IPS DF 6.9 (cell line): ENCODE data around the gene RGS21.
"Not testable (repeated sequence)": the region's sequence is repeated elsewhere in the genome, so short reads cannot be mapped to it uniquely, and the experiment has no call there.

Experiments used
- DNase-seq: peaks from one replicate; pipeline ENCODE4 v3.0.0-alpha.2; 2013; ENCODE audit warnings: low read depth, low spot score
- H3K27ac ChIP-seq: one replicate; pipeline ENCODE4 v1.5.1; 2013; ENCODE audit warnings: low read length, control low read depth
- H3K27me3 ChIP-seq: 2 replicates; pipeline ENCODE4 v1.6.1; 2013; ENCODE audit warnings: mild to moderate bottlenecking, low read length; ENCODE audit not compliant: control insufficient read depth, insufficient read depth
- H3K36me3 ChIP-seq: 2 replicates; pipeline ENCODE4 v1.6.1; 2013; ENCODE audit warnings: low read length; ENCODE audit not compliant: control insufficient read depth, insufficient read depth
- H3K4me1 ChIP-seq: 2 replicates; pipeline ENCODE4 v1.6.1; 2013; ENCODE audit warnings: low read length; ENCODE audit not compliant: control insufficient read depth, insufficient read depth
- H3K4me3 ChIP-seq: 2 replicates; pipeline ENCODE4 v1.5.1; 2013; ENCODE audit warnings: mild to moderate bottlenecking, low read length
- H3K9me3 ChIP-seq: 2 replicates; pipeline ENCODE4 v1.6.1; 2013; ENCODE audit warnings: low read length, inconsistent platforms; ENCODE audit not compliant: control insufficient read depth, insufficient read depth
- WGBS: extraction: QIAGEN DNeasy Blood & Tissue Kit; methylation state at CpG from one replicate; pipeline ENCODE4 v1.1.7; 2013; ENCODE audit warnings: mixed read lengths, missing lambda C conversion rate; ENCODE audit not compliant: insufficient read length, insufficient coverage; 5-methylcytosine and 5-hydroxymethylcytosine counted together

The RGS21 gene

GRCh38 chr1:192316942-192317450 is at the start of gene RGS21:
Gene RGS21 (plus strand): TSS chr1:192316992. CDS start chr1:192343037, 26,045 bp downstream.
- no peak within 1 kb of the TSS for H3K27ac ChIP-seq

GRCh38 chr1:192268468-192269052 is 48.2 kb upstream of the RGS21 start:
- Histone ChIP-seq H3K4me3 (no peak overlapping the region), H3K36me3 (no peaks in the 10 kb centered on the region), H3K4me1 (no peaks in the 10 kb centered on the region), H3K27ac (no peak overlapping the region), H3K27me3 (no peaks in the 10 kb centered on the region), H3K9me3 (no peaks in the 10 kb centered on the region)
- WGBS, result no CpG with 5 or more reads among the region's 6 CpGs
- no peak for DNase-seq

More at GRCh38 chr1:192316942-192317450, at the start of gene RGS21:
- Histone ChIP-seq H3K9me3 (no peaks in the 10 kb centered on the region), H3K4me1 (no peaks in the 10 kb centered on the region), H3K27me3 (no peaks in the 10 kb centered on the region), H3K36me3 (no peaks in the 10 kb centered on the region), H3K4me3 (no peak within 1 kb of the TSS)
- WGBS, result no CpG with 5 or more reads among the region's 2 CpGs
- DNase-seq, result no peak

- Histone ChIP-seq H3K4me3 (no peak overlapping the region), H3K9me3 (no peaks in the 10 kb centered on the region), H3K27ac (no peak overlapping the region), H3K36me3 (no peaks in the 10 kb centered on the region), H3K27me3 (no peaks in the 10 kb centered on the region), H3K4me1 (no peaks in the 10 kb centered on the region)
- WGBS, result no CpG with 5 or more reads among the region's 1 CpG
- DNase-seq, result no peak
These were observed 46.4 kb upstream of the RGS21 start for GRCh38 chr1:192270398-192270797.

- Histone ChIP-seq H3K4me3 (no peak overlapping the region), H3K27ac (no peak overlapping the region), H3K36me3 (no peaks in the 10 kb centered on the region), H3K27me3 (no peaks in the 10 kb centered on the region), H3K9me3 (no peaks in the 10 kb centered on the region), H3K4me1 (no peaks in the 10 kb centered on the region)
- 100% methylated on average over 1 of the region's 3 CpGs for WGBS
- no peak for DNase-seq
These were observed 44.1 kb upstream of the RGS21 start for GRCh38 chr1:192272732-192273131.

- no CpG with 5 or more reads among the region's 3 CpGs for whole genome bisulfite sequencing
- no peak for DNase-seq
These were observed 42.2 kb upstream of the RGS21 start for GRCh38 chr1:192274588-192274987.

GRCh38 chr1:192277635-192278034 is 39.2 kb upstream of the RGS21 start:
- Histone ChIP-seq H3K4me3 (no peak overlapping the region), H3K9me3 (no peaks in the 10 kb centered on the region), H3K4me1 (no peaks in the 10 kb centered on the region), H3K27me3 (no peaks in the 10 kb centered on the region), H3K27ac (no peak overlapping the region), H3K36me3 (no peaks in the 10 kb centered on the region)
- DNase-seq, result no peak
- WGBS, result no CpG with 5 or more reads among the region's 1 CpG

More at GRCh38 chr1:192274588-192274987, 42.2 kb upstream of the RGS21 start:
- Histone ChIP-seq H3K9me3 (no peaks in the 10 kb centered on the region), H3K4me3 (no peak overlapping the region), H3K27ac (no peak overlapping the region), H3K4me1 (no peaks in the 10 kb centered on the region), H3K36me3 (no peaks in the 10 kb centered on the region), H3K27me3 (no peaks in the 10 kb centered on the region)

- no peaks in the 10 kb centered on the region for H3K27me3 ChIP-seq
- H3K27ac ChIP-seq, result no peak overlapping the region
- H3K36me3 ChIP-seq, result no peaks in the 10 kb centered on the region
- WGBS, result no CpG with 5 or more reads among the region's 2 CpGs
- H3K4me3 ChIP-seq, result no peak overlapping the region
- no peak for DNase-seq
- no peaks in the 10 kb centered on the region for H3K4me1 ChIP-seq
- no peaks in the 10 kb centered on the region for H3K9me3 ChIP-seq
These were observed 31.9 kb upstream of the RGS21 start for GRCh38 chr1:192284927-192285326.

GRCh38 chr1:192303029-192303428 is 13.8 kb upstream of the RGS21 start:
- H3K27me3 ChIP-seq, result no peaks in the 10 kb centered on the region
- no peaks in the 10 kb centered on the region for H3K4me1 ChIP-seq
- H3K9me3 ChIP-seq, result no peaks in the 10 kb centered on the region
- no peaks in the 10 kb centered on the region for H3K36me3 ChIP-seq
- DNase-seq, result no peak
- no peak overlapping the region for H3K4me3 ChIP-seq
- H3K27ac ChIP-seq, result no peak overlapping the region
- no CpG with 5 or more reads among the region's 1 CpG for WGBS

- H3K36me3 ChIP-seq, H3K4me3 ChIP-seq, H3K27ac ChIP-seq, DNase-seq, H3K9me3 ChIP-seq, H3K27me3 ChIP-seq, H3K4me1 ChIP-seq: not testable (repeated sequence)
- WGBS, result no CpG with 5 or more reads among the region's 2 CpGs
These were observed 8.5 kb upstream of the RGS21 start for GRCh38 chr1:192308314-192308713.

GRCh38 chr1:192311281-192311680 is 5.5 kb upstream of the RGS21 start:
- DNase-seq, result no peak
- no CpG with 5 or more reads among the region's 1 CpG for WGBS

GRCh38 chr1:192327997-192328396 is 11.2 kb downstream of the RGS21 start:
- Histone ChIP-seq H3K4me1 (no peaks in the 10 kb centered on the region), H3K27me3 (no peaks in the 10 kb centered on the region), H3K4me3 (no peak overlapping the region), H3K27ac (no peak overlapping the region), H3K36me3 (no peaks in the 10 kb centered on the region), H3K9me3 (no peaks in the 10 kb centered on the region)
- no CpG with 5 or more reads among the region's 6 CpGs for WGBS
- no peak for DNase-seq

More at GRCh38 chr1:192311281-192311680, 5.5 kb upstream of the RGS21 start:
- Histone ChIP-seq H3K4me3 (no peak overlapping the region), H3K27me3 (no peaks in the 10 kb centered on the region), H3K4me1 (no peaks in the 10 kb centered on the region), H3K9me3 (no peaks in the 10 kb centered on the region), H3K27ac (no peak overlapping the region), H3K36me3 (no peaks in the 10 kb centered on the region)
